ENCODE data around the gene STK11IP.

Gene STK11IP

DNA sequence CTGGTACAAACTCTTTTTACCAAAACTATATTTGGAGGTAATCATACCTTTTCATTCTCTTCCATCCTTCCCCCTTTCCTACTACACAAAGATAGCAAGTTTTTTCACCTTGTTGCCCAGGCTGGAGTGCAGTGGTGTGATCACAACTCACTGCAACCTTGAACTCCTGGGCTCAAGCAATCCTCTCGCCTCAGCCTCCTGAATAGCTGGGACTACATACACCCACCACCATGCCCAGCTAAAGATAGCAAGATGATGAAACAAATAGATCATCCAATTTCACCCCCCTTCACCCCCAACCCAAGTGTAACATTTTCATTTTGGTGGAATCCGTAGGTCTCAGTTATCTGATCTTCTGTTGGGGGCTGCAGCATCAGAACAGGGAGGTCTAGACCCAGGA lies 4.5 kb upstream of the STK11IP start:
- no peak overlapping the region for H3K9ac ChIP-seq (ENCODE audit: low read depth, low read length)

DNA sequence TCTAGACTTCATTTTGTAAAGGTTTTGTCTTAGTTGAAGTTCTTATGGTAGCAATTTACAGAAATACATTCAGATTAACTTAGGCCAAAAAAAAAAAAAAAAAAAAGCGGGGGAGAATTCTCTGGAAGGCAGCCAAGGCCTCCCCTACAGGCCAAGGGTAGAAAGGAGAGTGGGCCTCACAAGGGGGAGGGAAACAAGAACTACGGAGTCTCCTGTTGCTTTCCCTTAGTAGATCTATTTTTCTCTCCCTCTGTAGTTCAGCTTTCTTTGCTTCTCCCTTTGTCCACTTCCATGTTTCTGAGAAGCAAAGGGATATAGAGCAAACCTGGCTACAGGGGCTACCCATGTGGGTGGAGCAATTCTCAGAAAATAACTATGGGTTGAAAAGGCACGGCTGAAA lies 2.4 kb upstream of the STK11IP start:
- Histone ChIP-seq H3K27me3 (ENCODE audit: control insufficient read depth, insufficient read depth, low read length) (no peaks in the 10 kb centered on the region), H3K9me3 (ENCODE audit: control insufficient read depth, insufficient read depth, low read length) (no peaks in the 10 kb centered on the region), H3K4me1 (ENCODE audit: control insufficient read depth, insufficient read depth, low read length) (peaks cover 31% of the 10 kb centered on the region), H3K36me3 (ENCODE audit: control insufficient read depth, insufficient read depth, low read length) (no peaks in the 10 kb centered on the region), H3K27ac (ENCODE audit: low read depth, low read length) (peak overlapping the region; percentile 30), H3K9ac (ENCODE audit: low read depth, low read length) (no peak overlapping the region), H3K4me3 (ENCODE audit: low read depth, low read length) (no peak overlapping the region)

More for the DNA sequence above, 4.5 kb upstream of the STK11IP start:
- Histone ChIP-seq H3K4me1 (ENCODE audit: control insufficient read depth, insufficient read depth, low read length) (peaks cover 24% of the 10 kb centered on the region), H3K4me3 (ENCODE audit: low read depth, low read length) (no peak overlapping the region), H3K36me3 (ENCODE audit: control insufficient read depth, insufficient read depth, low read length) (no peaks in the 10 kb centered on the region), H3K9me3 (ENCODE audit: control insufficient read depth, insufficient read depth, low read length) (no peaks in the 10 kb centered on the region), H3K27ac (ENCODE audit: low read depth, low read length) (no peak overlapping the region), H3K27me3 (ENCODE audit: control insufficient read depth, insufficient read depth, low read length) (no peaks in the 10 kb centered on the region)

DNA sequence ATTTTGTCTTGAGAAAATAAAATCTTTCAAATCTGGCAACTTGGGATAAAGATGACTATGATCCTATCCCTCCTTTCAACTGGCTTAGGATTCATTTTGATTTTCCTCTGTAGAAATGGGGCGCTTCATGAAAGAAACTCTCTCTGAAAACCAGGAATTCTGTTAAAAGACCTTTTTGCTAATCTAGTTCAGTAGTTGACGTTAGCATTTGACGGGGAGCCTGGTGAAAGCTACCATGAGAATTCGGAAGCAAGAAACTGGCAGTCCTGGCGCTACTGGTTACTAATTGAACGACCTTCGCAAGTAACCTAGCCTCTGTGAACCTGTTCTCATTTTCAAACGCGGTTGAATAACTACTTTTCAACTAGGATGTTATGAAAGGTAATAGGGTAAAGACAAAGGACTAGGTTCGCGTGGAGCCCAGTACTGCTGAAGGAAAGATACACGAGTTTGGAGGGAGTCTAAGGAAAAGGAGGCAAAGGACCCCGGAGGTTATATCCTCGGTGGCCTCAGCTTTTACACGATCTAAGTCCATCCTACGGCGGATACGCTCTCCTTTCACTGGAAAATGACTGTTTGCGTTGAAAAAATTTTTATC lies 604 bp upstream of the STK11IP start:
- H3K27me3 ChIP-seq (ENCODE audit: control insufficient read depth, insufficient read depth, low read length) = no peaks in the 10 kb centered on the region
- peak overlapping the region; percentile 89 for H3K9ac ChIP-seq (ENCODE audit: low read depth, low read length)
- peaks cover 31% of the 10 kb centered on the region for H3K4me1 ChIP-seq (ENCODE audit: control insufficient read depth, insufficient read depth, low read length)
- H3K9me3 ChIP-seq (ENCODE audit: control insufficient read depth, insufficient read depth, low read length) = no peaks in the 10 kb centered on the region
- peak overlapping the region; percentile 95 for H3K27ac ChIP-seq (ENCODE audit: low read depth, low read length)
- H3K4me3 ChIP-seq (ENCODE audit: low read depth, low read length) = peak overlapping the region; percentile 93
- peaks cover 10% of the 10 kb centered on the region for H3K36me3 ChIP-seq (ENCODE audit: control insufficient read depth, insufficient read depth, low read length)

GRCh38 chr2:219598308-219599078 lies 836 bp downstream of the STK11IP start:
- Histone ChIP-seq H3K4me3 (ENCODE audit: low read depth, low read length) (peak overlapping the region; percentile 93), H3K4me1 (ENCODE audit: control insufficient read depth, insufficient read depth, low read length) (peaks cover 31% of the 10 kb centered on the region), H3K27ac (ENCODE audit: low read depth, low read length) (peak overlapping the region; percentile 74), H3K27me3 (ENCODE audit: control insufficient read depth, insufficient read depth, low read length) (no peaks in the 10 kb centered on the region), H3K9me3 (ENCODE audit: control insufficient read depth, insufficient read depth, low read length) (no peaks in the 10 kb centered on the region), H3K9ac (ENCODE audit: low read depth, low read length) (peak overlapping the region; percentile 41), H3K36me3 (ENCODE audit: control insufficient read depth, insufficient read depth, low read length) (peaks cover 20% of the 10 kb centered on the region)

GRCh38 chr2:219603771-219604170 lies 6.1 kb downstream of the STK11IP start:
- H3K27me3 ChIP-seq (ENCODE audit: control insufficient read depth, insufficient read depth, low read length) = no peaks in the 10 kb centered on the region
- H3K4me3 ChIP-seq (ENCODE audit: low read depth, low read length) = no peak overlapping the region
- no peaks in the 10 kb centered on the region for H3K9me3 ChIP-seq (ENCODE audit: control insufficient read depth, insufficient read depth, low read length)
- peaks cover 46% of the 10 kb centered on the region for H3K36me3 ChIP-seq (ENCODE audit: control insufficient read depth, insufficient read depth, low read length)
- H3K9ac ChIP-seq (ENCODE audit: low read depth, low read length) = no peak overlapping the region
- H3K27ac ChIP-seq (ENCODE audit: low read depth, low read length) = no peak overlapping the region
- H3K4me1 ChIP-seq (ENCODE audit: control insufficient read depth, insufficient read depth, low read length) = 0 out of 2 replicates have a peak, but pooled peaks cover under 1% of the 10 kb centered on the region

DNA sequence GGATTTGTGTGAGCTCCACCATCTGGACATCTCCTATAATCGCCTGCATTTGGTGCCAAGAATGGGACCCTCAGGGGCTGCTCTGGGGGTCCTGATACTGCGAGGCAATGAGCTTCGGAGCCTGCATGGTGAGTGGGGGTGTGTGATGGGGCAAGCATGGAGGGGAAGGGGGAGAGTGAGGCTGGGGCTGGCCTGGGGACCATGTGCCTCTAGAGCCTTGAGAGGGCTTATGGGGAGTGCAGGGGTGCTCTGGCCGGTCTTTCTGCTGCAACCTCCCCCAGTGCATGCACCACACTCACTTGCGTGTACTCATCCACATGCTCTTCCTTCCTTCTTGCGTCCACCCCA lies 7.9 kb downstream of the STK11IP start:
- H3K36me3 ChIP-seq (ENCODE audit: control insufficient read depth, insufficient read depth, low read length) = peaks cover 58% of the 10 kb centered on the region
- H3K9ac ChIP-seq (ENCODE audit: low read depth, low read length) = no peak overlapping the region
- no peak overlapping the region for H3K4me3 ChIP-seq (ENCODE audit: low read depth, low read length)
- no peaks in the 10 kb centered on the region for H3K4me1 ChIP-seq (ENCODE audit: control insufficient read depth, insufficient read depth, low read length)
- no peaks in the 10 kb centered on the region for H3K27me3 ChIP-seq (ENCODE audit: control insufficient read depth, insufficient read depth, low read length)
- no peak overlapping the region for H3K27ac ChIP-seq (ENCODE audit: low read depth, low read length)
- no peaks in the 10 kb centered on the region for H3K9me3 ChIP-seq (ENCODE audit: control insufficient read depth, insufficient read depth, low read length)

DNA sequence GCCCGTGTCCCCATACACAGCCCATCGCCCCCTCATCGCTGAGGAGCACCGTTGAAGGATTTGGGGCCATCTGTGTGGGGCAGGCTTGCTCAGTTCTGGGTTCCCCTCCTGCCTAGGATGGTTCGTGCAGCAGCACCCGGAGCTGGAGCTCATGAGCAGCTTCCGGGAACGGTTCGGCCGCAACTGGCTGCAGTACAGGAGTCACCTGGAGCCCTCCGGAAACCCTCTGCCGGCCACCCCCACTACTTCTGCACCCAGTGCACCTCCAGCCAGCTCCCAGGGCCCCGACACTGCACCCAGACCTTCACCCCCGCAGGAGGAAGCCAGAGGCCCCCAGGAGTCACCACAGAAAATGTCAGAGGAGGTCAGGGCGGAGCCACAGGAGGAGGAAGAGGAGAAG lies 10.3 kb downstream of the STK11IP start:
- Histone ChIP-seq H3K4me3 (ENCODE audit: low read depth, low read length) (no peak overlapping the region), H3K36me3 (ENCODE audit: control insufficient read depth, insufficient read depth, low read length) (peaks cover 49% of the 10 kb centered on the region), H3K9me3 (ENCODE audit: control insufficient read depth, insufficient read depth, low read length) (no peaks in the 10 kb centered on the region), H3K27ac (ENCODE audit: low read depth, low read length) (no peak overlapping the region), H3K27me3 (ENCODE audit: control insufficient read depth, insufficient read depth, low read length) (no peaks in the 10 kb centered on the region), H3K9ac (ENCODE audit: low read depth, low read length) (no peak overlapping the region), H3K4me1 (ENCODE audit: control insufficient read depth, insufficient read depth, low read length) (no peaks in the 10 kb centered on the region)

GRCh38 chr2:219608399-219608964 lies 10.8 kb downstream of the STK11IP start:
- no peaks in the 10 kb centered on the region for H3K9me3 ChIP-seq (ENCODE audit: control insufficient read depth, insufficient read depth, low read length)
- no peaks in the 10 kb centered on the region for H3K4me1 ChIP-seq (ENCODE audit: control insufficient read depth, insufficient read depth, low read length)
- H3K9ac ChIP-seq (ENCODE audit: low read depth, low read length) = no peak overlapping the region; the same call in 1 of the 2 replicates
- no peak overlapping the region for H3K4me3 ChIP-seq (ENCODE audit: low read depth, low read length)
- H3K27ac ChIP-seq (ENCODE audit: low read depth, low read length) = no peak overlapping the region
- peaks cover 47% of the 10 kb centered on the region for H3K36me3 ChIP-seq (ENCODE audit: control insufficient read depth, insufficient read depth, low read length)
- no peaks in the 10 kb centered on the region for H3K27me3 ChIP-seq (ENCODE audit: control insufficient read depth, insufficient read depth, low read length)

DNA sequence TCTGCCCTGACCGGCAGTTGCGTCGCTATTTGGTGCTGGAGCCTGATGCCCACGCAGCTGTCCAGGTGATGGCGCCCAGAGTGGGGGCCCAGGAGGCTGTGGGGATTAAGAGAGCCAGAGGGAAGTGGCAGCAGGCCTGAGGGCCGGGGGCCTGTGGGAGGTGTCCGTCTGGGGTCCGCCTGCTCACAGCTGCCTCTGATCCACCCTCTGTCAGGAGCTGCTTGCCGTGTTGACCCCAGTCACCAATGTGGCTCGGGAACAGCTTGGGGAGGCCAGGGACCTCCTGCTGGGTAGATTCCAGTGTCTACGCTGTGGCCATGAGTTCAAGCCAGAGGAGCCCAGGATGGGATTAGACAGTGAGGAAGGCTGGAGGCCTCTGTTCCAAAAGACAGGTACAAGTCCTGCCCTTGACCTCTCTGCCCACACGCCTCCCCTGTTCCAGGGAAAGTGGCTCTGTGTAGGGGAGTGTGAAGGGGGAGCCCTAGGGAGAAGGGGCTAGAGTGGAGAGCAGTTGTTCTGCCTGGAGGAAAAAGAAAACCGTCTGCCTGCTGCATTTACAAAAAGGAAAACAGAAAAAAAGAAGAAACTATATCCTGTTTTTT lies 11.6 kb downstream of the STK11IP start:
- no peak overlapping the region for H3K27ac ChIP-seq (ENCODE audit: low read depth, low read length)
- peaks cover 46% of the 10 kb centered on the region for H3K36me3 ChIP-seq (ENCODE audit: control insufficient read depth, insufficient read depth, low read length)
- no peak overlapping the region for H3K9ac ChIP-seq (ENCODE audit: low read depth, low read length)
- no peaks in the 10 kb centered on the region for H3K27me3 ChIP-seq (ENCODE audit: control insufficient read depth, insufficient read depth, low read length)
- no peak overlapping the region for H3K4me3 ChIP-seq (ENCODE audit: low read depth, low read length)
- H3K9me3 ChIP-seq (ENCODE audit: control insufficient read depth, insufficient read depth, low read length) = no peaks in the 10 kb centered on the region
- no peaks in the 10 kb centered on the region for H3K4me1 ChIP-seq (ENCODE audit: control insufficient read depth, insufficient read depth, low read length)

GRCh38 chr2:219611306-219611705 lies 13.6 kb downstream of the STK11IP start:
- Histone ChIP-seq H3K36me3 (ENCODE audit: control insufficient read depth, insufficient read depth, low read length) (peaks cover 40% of the 10 kb centered on the region), H3K4me3 (ENCODE audit: low read depth, low read length) (no peak overlapping the region), H3K27me3 (ENCODE audit: control insufficient read depth, insufficient read depth, low read length) (no peaks in the 10 kb centered on the region), H3K4me1 (ENCODE audit: control insufficient read depth, insufficient read depth, low read length) (no peaks in the 10 kb centered on the region), H3K9me3 (ENCODE audit: control insufficient read depth, insufficient read depth, low read length) (no peaks in the 10 kb centered on the region), H3K27ac (ENCODE audit: low read depth, low read length) (no peak overlapping the region), H3K9ac (ENCODE audit: low read depth, low read length) (no peak overlapping the region)
